ENCODE data around the gene TRIM38.

GRCh38 chr6:25968769-25969168, 6.2 kb downstream of the TRIM38 start:
- TF ChIP-seq TOX (CRISPR knock-in tag; IDR thresholded peaks at IDR 0.05; ENCODE audit: borderline replicate concordance): no peak
- TF ChIP-seq BACH2 (CRISPR knock-in tag; IDR thresholded peaks at IDR 0.05; ENCODE audit: borderline replicate concordance): no peak
- TF ChIP-seq CREB5 (CRISPR knock-in tag; IDR thresholded peaks at IDR 0.05; ENCODE audit: low read depth): no peak
- no peak for TF ChIP-seq ZFP30 (CRISPR knock-in tag; IDR thresholded peaks at IDR 0.05)
- TF ChIP-seq ZNF8 (CRISPR knock-in tag; IDR thresholded peaks at IDR 0.05): no peak
- TF ChIP-seq SNAI2 (CRISPR knock-in tag; IDR thresholded peaks at IDR 0.05): no peak
- no peak for TF ChIP-seq RARB (CRISPR knock-in tag; IDR thresholded peaks at IDR 0.05)
- no peak for TF ChIP-seq OSR1 (CRISPR knock-in tag; IDR thresholded peaks at IDR 0.05)
- TF ChIP-seq ARNTL (CRISPR knock-in tag; IDR thresholded peaks at IDR 0.05; ENCODE audit: borderline replicate concordance, low read depth): no peak
- no peak for TF ChIP-seq PATZ1 (CRISPR knock-in tag; IDR thresholded peaks at IDR 0.05; ENCODE audit: borderline replicate concordance)

Measured in SK-N-SH treated with all-trans-retinoic acid at 6 μM for 48 hours (cell line).